D341Med (cell line): Measurements from ENCODE around the gene SLC29A3.

Source experiments
- DNase-seq: peaks from one replicate; pipeline ENCODE4 v3.0.0; 2012; ENCODE audit warnings: low spot score

Gene SLC29A3

GRCh38 chr10:71324743-71325142 lies 5.7 kb downstream of the SLC29A3 start:
- no peak for DNase-seq

- DNase-seq, result no peak
Observed at GRCh38 chr10:71325267-71325666, 6.2 kb downstream of the SLC29A3 start.

GRCh38 chr10:71326464-71326881 lies 7.4 kb downstream of the SLC29A3 start:
- no peak for DNase-seq

- DNase-seq, result no peak
Observed at GRCh38 chr10:71330789-71331404, 11.8 kb downstream of the SLC29A3 start.

GRCh38 chr10:71331736-71332135 lies 12.7 kb downstream of the SLC29A3 start:
- no peak for DNase-seq

GRCh38 chr10:71332466-71332865 lies 13.4 kb downstream of the SLC29A3 start:
- DNase-seq, result no peak

- no peak for DNase-seq
Observed at GRCh38 chr10:71333129-71333887, 14.2 kb downstream of the SLC29A3 start.

GRCh38 chr10:71334221-71334791 lies 15.2 kb downstream of the SLC29A3 start:
- DNase-seq, result no peak

- no peak for DNase-seq
Observed at GRCh38 chr10:71335173-71335708, 16.2 kb downstream of the SLC29A3 start.

- DNase-seq, result no peak
Observed at GRCh38 chr10:71336632-71337031, 17.6 kb downstream of the SLC29A3 start.

- no peak for DNase-seq
Observed at GRCh38 chr10:71337219-71337701, 18.2 kb downstream of the SLC29A3 start.

- no peak for DNase-seq
Observed at GRCh38 chr10:71338728-71339495, 19.9 kb downstream of the SLC29A3 start.

GRCh38 chr10:71339796-71340589 lies 20.9 kb downstream of the SLC29A3 start:
- no peak for DNase-seq

GRCh38 chr10:71342573-71343391 lies 23.7 kb downstream of the SLC29A3 start:
- no peak for DNase-seq

GRCh38 chr10:71343392-71343773 lies 24.3 kb downstream of the SLC29A3 start:
- DNase-seq, result no peak

- DNase-seq, result no peak
Observed at GRCh38 chr10:71344154-71344925, 25.3 kb downstream of the SLC29A3 start.

GRCh38 chr10:71344993-71345480 lies 26.0 kb downstream of the SLC29A3 start:
- DNase-seq, result no peak

- DNase-seq, result no peak
Observed at GRCh38 chr10:71345694-71346093, 26.6 kb downstream of the SLC29A3 start.

GRCh38 chr10:71346731-71347130 lies 27.7 kb downstream of the SLC29A3 start:
- no peak for DNase-seq
